ENCODE measurements around the gene DNAAF5. TPM values are rescaled to one million over a fixed set of nuclear protein-coding genes. Genes with fewer than 3 reads are reported as not detected.

DNAAF5 gene
- total and polyA plus RNA-seq, 7 experiments from 2014 or later = 4.0 to 25.7 (median 13.4) TPM

GRCh38 chr7:770741-771166, 44.3 kb downstream of the DNAAF5 start:
- ATAC-seq (no peak), DNase-seq (no peak)
- POLR2A ChIA-PET = no interaction called here
- H3K9me3 Mint-ChIP-seq = no peaks in the 10 kb centered on the region
- H3K27me3 Mint-ChIP-seq = no peaks in the 10 kb centered on the region
- CTCF ChIA-PET = interaction anchor here (2.1 kb wide), 1 partner anchor 438 kb away, joined by 8 read pairs; no protein-coding TSS in a partner anchor
- peaks cover 4 to 21% (median 8%) of the 10 kb centered on the region in 5 donors for H3K36me3 Mint-ChIP-seq
- no peak overlapping the region for H3K27ac Mint-ChIP-seq
- peaks cover 0 to 4% (median 0%) of the 10 kb centered on the region in 7 donors for H3K4me1 Mint-ChIP-seq
- H3K4me3 ChIP-seq (ENCODE audit: low read length) = no peak overlapping the region
- no peaks in the 10 kb centered on the region for H3K4me1 ChIP-seq (ENCODE audit: control insufficient read depth in 2 of 2, insufficient read depth in 2 of 2, low read length in 2 of 2)
- H3K27ac ChIP-seq (ENCODE audit: low read depth, low read length) = no peak overlapping the region
- H3K9me3 ChIP-seq (ENCODE audit: control insufficient read depth in 2 of 3, low read length in 3 of 3) = no peaks in the 10 kb centered on the region
- peaks cover 0 to 39% (median 5%) of the 10 kb centered on the region in 3 experiments for H3K36me3 ChIP-seq (ENCODE audit: control insufficient read depth in 2 of 3, insufficient read depth in 3 of 3, low read length in 3 of 3)
- intact Hi-C loops (cut with micrococcal nuclease) = loop anchor here in 1 of 2 donors (5.0 kb wide), 1 partner anchor 182 kb away; the partner anchor contains the start of gene ADAP1
- H3K4me3 Mint-ChIP-seq = no peak overlapping the region
- H3K27me3 ChIP-seq (ENCODE audit: control insufficient read depth in 2 of 2, insufficient read depth in 2 of 2, low read length in 2 of 2) = no peaks in the 10 kb centered on the region

- no peak for DNase-seq
- intact Hi-C loops (cut with micrococcal nuclease) = loop anchor here in 1 of 2 donors (5.0 kb wide), 1 partner anchor 181 kb away; the partner anchor contains the start of gene ADAP1
Measured at GRCh38 chr7:771234-772004, 44.9 kb downstream of the DNAAF5 start.

GRCh38 chr7:772005-772294, 45.5 kb downstream of the DNAAF5 start:
- Histone ChIP-seq H3K27ac (ENCODE audit: low read depth, low read length) (no peak overlapping the region), H3K36me3 (ENCODE audit: control insufficient read depth in 2 of 3, insufficient read depth in 3 of 3, low read length in 3 of 3) (peaks cover 0 to 35% (median 5%) of the 10 kb centered on the region in 3 experiments), H3K27me3 (ENCODE audit: control insufficient read depth in 2 of 2, insufficient read depth in 2 of 2, low read length in 2 of 2) (no peaks in the 10 kb centered on the region), H3K4me3 (ENCODE audit: low read length) (no peak overlapping the region), H3K9me3 (ENCODE audit: control insufficient read depth in 2 of 3, low read length in 3 of 3) (no peaks in the 10 kb centered on the region), H3K4me1 (ENCODE audit: control insufficient read depth in 2 of 2, insufficient read depth in 2 of 2, low read length in 2 of 2) (no peaks in the 10 kb centered on the region)
- H3K27ac Mint-ChIP-seq = no peak overlapping the region
- H3K27me3 Mint-ChIP-seq = no peaks in the 10 kb centered on the region
- H3K9me3 Mint-ChIP-seq = no peaks in the 10 kb centered on the region
- peaks cover 2 to 18% (median 8%) of the 10 kb centered on the region in 5 donors for H3K36me3 Mint-ChIP-seq
- no peak for ATAC-seq
- intact Hi-C loops (cut with micrococcal nuclease) = loop anchor here in 1 of 2 donors (5.0 kb wide), 1 partner anchor 180 kb away; the partner anchor contains the start of gene ADAP1
- no peak overlapping the region for H3K4me3 Mint-ChIP-seq
- no peak for DNase-seq
- CTCF ChIA-PET = interaction anchor here (0.6 to 2.1 kb wide), 2 partner anchors 439 to 1520 kb away, joined by 4 to 8 read pairs; no protein-coding TSS in a partner anchor
- POLR2A ChIA-PET = no interaction called here
- H3K4me1 Mint-ChIP-seq = peaks cover 0 to 4% (median 0%) of the 10 kb centered on the region in 7 donors

More at GRCh38 chr7:771234-772004, 44.9 kb downstream of the DNAAF5 start:
- no peak overlapping the region for H3K4me3 ChIP-seq (ENCODE audit: low read length)
- no peak overlapping the region for H3K27ac Mint-ChIP-seq
- H3K9me3 Mint-ChIP-seq = no peaks in the 10 kb centered on the region
- H3K27me3 Mint-ChIP-seq = no peaks in the 10 kb centered on the region
- H3K4me1 Mint-ChIP-seq = peaks cover 0 to 4% (median 0%) of the 10 kb centered on the region in 7 donors
- H3K9me3 ChIP-seq (ENCODE audit: control insufficient read depth in 2 of 3, low read length in 3 of 3) = no peaks in the 10 kb centered on the region
- peak; percentile 25 for ATAC-seq
- peaks cover 4 to 21% (median 8%) of the 10 kb centered on the region in 5 donors for H3K36me3 Mint-ChIP-seq
- peaks cover 0 to 35% (median 5%) of the 10 kb centered on the region in 3 experiments for H3K36me3 ChIP-seq (ENCODE audit: control insufficient read depth in 2 of 3, insufficient read depth in 3 of 3, low read length in 3 of 3)
- CTCF ChIA-PET = interaction anchor here (2.1 kb wide), 1 partner anchor 438 kb away, joined by 8 read pairs; no protein-coding TSS in a partner anchor
- H3K27me3 ChIP-seq (ENCODE audit: control insufficient read depth in 2 of 2, insufficient read depth in 2 of 2, low read length in 2 of 2) = no peaks in the 10 kb centered on the region
- no peak overlapping the region for H3K27ac ChIP-seq (ENCODE audit: low read depth, low read length)
- POLR2A ChIA-PET = no interaction called here
- no peak overlapping the region for H3K4me3 Mint-ChIP-seq
- no peaks in the 10 kb centered on the region for H3K4me1 ChIP-seq (ENCODE audit: control insufficient read depth in 2 of 2, insufficient read depth in 2 of 2, low read length in 2 of 2)

- no peak overlapping the region for H3K27ac Mint-ChIP-seq
- CTCF ChIA-PET = interaction anchor here (0.6 to 2.1 kb wide), 6 partner anchors 67 to 1519 kb away, joined by 3 to 8 read pairs (median 4); no protein-coding TSS in a partner anchor
Measured at GRCh38 chr7:772392-772791, 45.9 kb downstream of the DNAAF5 start.

GRCh38 chr7:772861-773621, 46.5 kb downstream of the DNAAF5 start:
- no peak overlapping the region for H3K4me3 Mint-ChIP-seq
- Histone ChIP-seq H3K27ac (ENCODE audit: low read depth, low read length) (no peak overlapping the region), H3K4me1 (ENCODE audit: control insufficient read depth in 2 of 2, insufficient read depth in 2 of 2, low read length in 2 of 2) (no peaks in the 10 kb centered on the region), H3K9me3 (ENCODE audit: control insufficient read depth in 2 of 3, low read length in 3 of 3) (no peaks in the 10 kb centered on the region), H3K4me3 (ENCODE audit: low read length) (no peak overlapping the region), H3K36me3 (ENCODE audit: control insufficient read depth in 2 of 3, insufficient read depth in 3 of 3, low read length in 3 of 3) (peaks cover 0 to 39% (median 5%) of the 10 kb centered on the region in 3 experiments), H3K27me3 (ENCODE audit: control insufficient read depth in 2 of 2, insufficient read depth in 2 of 2, low read length in 2 of 2) (no peaks in the 10 kb centered on the region)
- intact Hi-C loops (cut with micrococcal nuclease) = loop anchor here in 1 of 2 donors (5.0 kb wide), 1 partner anchor 179 kb away; the partner anchor contains the start of gene ADAP1
- no peaks in the 10 kb centered on the region for H3K9me3 Mint-ChIP-seq
- no peak overlapping the region for H3K27ac Mint-ChIP-seq
- peaks cover 0 to 14% (median 9%) of the 10 kb centered on the region in 5 donors for H3K36me3 Mint-ChIP-seq
- CTCF ChIA-PET = interaction anchor here (0.6 to 2.1 kb wide), 7 partner anchors 32 to 441 kb away, joined by 3 to 8 read pairs (median 3); no protein-coding TSS in a partner anchor
- POLR2A ChIA-PET = no interaction called here
- no peaks in the 10 kb centered on the region for H3K27me3 Mint-ChIP-seq
- no peak for DNase-seq
- no peak for ATAC-seq
- H3K4me1 Mint-ChIP-seq = no peaks in the 10 kb centered on the region

More at GRCh38 chr7:772392-772791, 45.9 kb downstream of the DNAAF5 start:
- POLR2A ChIA-PET = no interaction called here
- Mint-ChIP-seq H3K36me3 (peaks cover 1 to 20% (median 11%) of the 10 kb centered on the region in 5 donors), H3K27me3 (no peaks in the 10 kb centered on the region), H3K4me1 (peaks cover 0 to 2% (median 0%) of the 10 kb centered on the region in 7 donors), H3K4me3 (no peak overlapping the region), H3K9me3 (no peaks in the 10 kb centered on the region)
- ATAC-seq (no peak), DNase-seq (no peak)
- Histone ChIP-seq H3K36me3 (ENCODE audit: control insufficient read depth in 2 of 3, insufficient read depth in 3 of 3, low read length in 3 of 3) (peaks cover 0 to 35% (median 5%) of the 10 kb centered on the region in 3 experiments), H3K27ac (ENCODE audit: low read depth, low read length) (no peak overlapping the region), H3K9me3 (ENCODE audit: control insufficient read depth in 2 of 3, low read length in 3 of 3) (no peaks in the 10 kb centered on the region), H3K27me3 (ENCODE audit: control insufficient read depth in 2 of 2, insufficient read depth in 2 of 2, low read length in 2 of 2) (no peaks in the 10 kb centered on the region), H3K4me3 (ENCODE audit: low read length) (no peak overlapping the region), H3K4me1 (ENCODE audit: control insufficient read depth in 2 of 2, insufficient read depth in 2 of 2, low read length in 2 of 2) (no peaks in the 10 kb centered on the region)
- intact Hi-C loops (cut with micrococcal nuclease) = loop anchor here in 1 of 2 donors (5.0 kb wide), 1 partner anchor 180 kb away; the partner anchor contains the start of gene ADAP1

- Histone ChIP-seq H3K4me1 (ENCODE audit: control insufficient read depth in 2 of 2, insufficient read depth in 2 of 2, low read length in 2 of 2) (no peaks in the 10 kb centered on the region), H3K9me3 (ENCODE audit: control insufficient read depth in 2 of 3, low read length in 3 of 3) (no peaks in the 10 kb centered on the region), H3K27me3 (ENCODE audit: control insufficient read depth in 2 of 2, insufficient read depth in 2 of 2, low read length in 2 of 2) (no peaks in the 10 kb centered on the region), H3K36me3 (ENCODE audit: control insufficient read depth in 2 of 3, insufficient read depth in 3 of 3, low read length in 3 of 3) (peaks cover 0 to 41% (median 5%) of the 10 kb centered on the region in 3 experiments), H3K27ac (ENCODE audit: low read depth, low read length) (no peak overlapping the region), H3K4me3 (ENCODE audit: low read length) (no peak overlapping the region)
- H3K36me3 Mint-ChIP-seq = peaks cover 0 to 13% (median 9%) of the 10 kb centered on the region in 5 donors
- ATAC-seq (no peak), DNase-seq (no peak)
- no peaks in the 10 kb centered on the region for H3K4me1 Mint-ChIP-seq
- ChIA-PET POLR2A (no interaction called here), CTCF (interaction anchor here (0.8 to 0.9 kb wide), 2 partner anchors 33 to 441 kb away, joined by 3 to 4 read pairs; no protein-coding TSS in a partner anchor)
- intact Hi-C loops (cut with micrococcal nuclease) = loop anchor here in 1 of 2 donors (5.0 kb wide), 1 partner anchor 179 kb away; the partner anchor contains the start of gene ADAP1
- no peaks in the 10 kb centered on the region for H3K9me3 Mint-ChIP-seq
- H3K27ac Mint-ChIP-seq = no peak overlapping the region
- H3K4me3 Mint-ChIP-seq = no peak overlapping the region
- H3K27me3 Mint-ChIP-seq = no peaks in the 10 kb centered on the region
Measured at GRCh38 chr7:773622-773915, 47.1 kb downstream of the DNAAF5 start.
